HG03460 (cell line): Measurements from ENCODE around the gene PAPSS1.

Experiments
- ATAC-seq: cut with Tn5 transposase; IDR thresholded peaks from one replicate; pipeline ENCODE4 v1.9.1; 2021; ENCODE audit not compliant: unreplicated experiment

PAPSS1 gene

GRCh38 chr4:107630185-107630705, 89.8 kb downstream of the PAPSS1 start:
- ATAC-seq: no peak

DNA sequence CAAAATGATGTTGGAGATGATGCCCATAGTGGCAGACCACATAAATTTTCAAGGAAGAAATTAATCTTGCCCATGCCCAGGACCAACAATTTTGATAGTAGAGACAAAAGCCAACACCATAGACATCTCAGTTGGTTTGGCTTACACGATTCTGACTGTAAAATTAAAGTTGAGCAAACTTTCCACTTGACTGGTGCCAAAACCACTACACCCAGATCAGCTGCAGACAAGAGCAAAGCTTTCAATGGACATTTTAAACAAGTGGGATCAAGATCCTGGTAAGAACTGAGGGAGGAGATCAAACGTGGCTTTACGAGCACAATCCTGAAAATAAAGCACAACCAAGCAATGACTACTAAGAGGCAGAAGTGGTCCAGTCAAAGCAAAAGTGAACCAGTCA, 90.7 kb downstream of the PAPSS1 start:
- ATAC-seq: no peak

DNA sequence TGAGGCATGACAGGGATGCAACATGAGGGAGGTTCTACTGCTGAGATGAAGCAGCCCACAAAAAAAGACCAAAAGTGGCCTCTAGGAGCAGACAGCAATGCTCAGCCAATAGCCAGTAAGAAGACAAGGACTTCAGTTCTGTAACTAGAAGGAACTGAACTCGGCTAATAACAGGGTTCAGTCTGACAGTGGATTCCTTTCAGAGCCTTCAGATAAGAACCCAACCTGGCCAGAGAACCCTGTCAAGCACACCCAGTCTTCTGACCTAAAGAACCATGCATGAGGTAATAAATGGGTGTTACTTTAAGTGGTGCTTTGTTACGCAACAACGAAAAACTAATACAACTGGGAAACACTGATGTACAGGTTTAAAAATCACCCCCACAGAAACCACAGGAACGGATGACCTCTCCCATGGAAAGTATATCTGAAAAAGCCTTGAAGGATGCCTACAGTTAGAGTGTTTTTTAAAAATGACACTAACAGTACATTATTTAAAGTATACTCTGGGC, 94.6 kb downstream of the PAPSS1 start:
- ATAC-seq: no peak

- no peak for ATAC-seq
These were observed 96.0 kb downstream of the PAPSS1 start for GRCh38 chr4:107624024-107624423.

DNA sequence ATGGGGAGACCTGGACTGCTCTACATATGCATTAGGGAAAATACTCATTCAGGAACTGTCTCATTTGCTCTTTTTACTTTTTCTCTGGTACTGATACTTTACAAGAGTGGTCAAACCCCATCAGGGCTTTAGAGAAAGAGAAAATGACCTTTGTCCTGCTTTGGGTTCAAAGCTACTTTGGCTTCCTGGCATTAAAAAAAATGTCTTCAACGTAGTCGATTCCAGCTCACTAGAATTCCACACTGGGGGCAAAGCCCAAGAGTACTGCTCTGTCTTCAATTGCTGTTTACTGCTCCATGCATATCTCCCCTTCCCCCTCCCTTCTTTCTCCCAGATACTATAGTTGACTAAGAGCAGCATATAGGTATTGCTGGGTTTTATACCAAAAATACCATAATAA, 98.0 kb downstream of the PAPSS1 start:
- no peak for ATAC-seq

DNA sequence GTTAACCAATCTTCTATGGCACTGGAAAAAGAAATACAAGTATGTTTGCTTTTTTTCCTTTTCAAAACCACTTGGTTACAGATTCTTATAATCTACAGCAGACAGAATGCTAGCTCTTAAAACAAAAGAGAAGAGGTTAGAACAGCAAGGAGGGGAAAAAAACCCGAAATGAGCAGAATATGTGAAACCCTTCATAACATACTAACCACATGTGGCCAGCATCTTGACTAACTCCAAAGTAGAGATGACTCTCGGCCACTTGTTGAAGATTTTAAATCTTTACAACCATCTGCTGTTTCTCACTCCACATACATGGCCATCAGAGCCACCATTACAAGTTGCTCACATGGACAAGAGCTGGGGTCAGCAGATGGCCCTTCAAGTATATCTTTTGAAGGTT, 100.3 kb downstream of the PAPSS1 start:
- no peak for ATAC-seq

- no peak for ATAC-seq
These were observed 101.0 kb downstream of the PAPSS1 start for GRCh38 chr4:107619066-107619465.

DNA sequence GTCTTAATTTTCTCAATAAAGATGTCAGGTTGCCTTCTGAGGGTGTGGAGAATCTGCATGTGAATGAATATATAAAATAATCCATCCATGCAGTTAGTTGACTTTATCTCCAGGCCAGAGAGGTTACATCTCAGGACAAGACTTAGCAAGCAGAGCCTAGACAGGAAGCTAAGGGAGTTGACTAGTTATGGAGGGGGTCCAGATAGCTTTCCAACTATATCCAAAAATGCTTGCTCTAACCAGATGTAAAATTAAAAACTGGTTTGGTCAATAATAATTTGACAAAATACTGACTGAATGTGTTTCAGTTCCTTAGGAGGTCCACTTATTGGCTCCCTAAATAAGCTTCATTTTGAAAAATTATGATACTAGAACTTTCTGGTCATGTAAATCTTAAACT, 101.4 kb downstream of the PAPSS1 start:
- no peak for ATAC-seq

- no peak for ATAC-seq
These were observed 103.1 kb downstream of the PAPSS1 start for GRCh38 chr4:107616838-107617389.

DNA sequence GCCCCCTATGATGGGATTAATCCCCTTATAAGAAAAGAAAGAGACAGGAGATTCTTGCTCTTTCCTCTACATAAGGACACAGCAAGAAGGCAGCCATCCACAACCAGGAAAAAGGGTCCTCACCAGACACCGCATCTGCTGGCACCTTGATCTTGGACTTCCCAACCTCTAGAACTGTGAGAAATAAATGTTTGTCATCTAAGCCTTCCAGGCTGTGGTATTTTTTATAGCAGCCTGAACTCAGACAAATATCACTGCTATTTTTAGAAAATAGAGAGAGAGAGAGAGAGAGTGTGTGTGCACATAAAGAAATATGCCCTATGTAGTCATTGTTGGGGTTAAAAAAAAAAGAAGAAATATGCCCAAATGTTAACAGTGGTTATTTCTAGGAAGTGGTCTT, 104.2 kb downstream of the PAPSS1 start:
- ATAC-seq: no peak

GRCh38 chr4:107603430-107603829, 116.6 kb downstream of the PAPSS1 start:
- ATAC-seq: no peak

- ATAC-seq: no peak
These were observed 119.1 kb downstream of the PAPSS1 start for GRCh38 chr4:107600983-107601382.

- ATAC-seq: no peak
These were observed 119.6 kb downstream of the PAPSS1 start for GRCh38 chr4:107600436-107600835.

- ATAC-seq: no peak
These were observed 120.2 kb downstream of the PAPSS1 start for GRCh38 chr4:107599841-107600240.

- ATAC-seq: no peak
These were observed 126.8 kb downstream of the PAPSS1 start for GRCh38 chr4:107593230-107593629.

DNA sequence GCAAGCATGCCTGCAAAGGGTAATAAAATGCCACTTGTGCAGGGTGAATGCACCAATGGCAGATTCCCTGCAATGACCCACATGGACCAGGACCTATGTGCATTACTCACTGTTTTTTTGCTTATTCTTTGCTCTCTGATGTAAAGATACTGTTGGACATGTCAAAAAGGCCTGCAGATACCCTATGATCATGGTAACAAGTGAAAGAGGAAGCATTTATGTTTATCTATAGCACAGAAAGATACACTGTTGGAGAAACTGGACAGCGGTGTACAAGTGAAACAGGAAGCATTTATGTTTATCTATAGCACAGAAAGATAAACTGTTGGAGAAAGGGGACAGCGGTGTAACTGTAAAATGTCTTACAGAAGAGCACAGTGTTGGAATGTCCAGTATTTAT, 127.5 kb downstream of the PAPSS1 start:
- no peak for ATAC-seq

- no peak for ATAC-seq
These were observed 130.8 kb downstream of the PAPSS1 start for GRCh38 chr4:107589269-107589668.

- no peak for ATAC-seq
These were observed 133.7 kb downstream of the PAPSS1 start for GRCh38 chr4:107586371-107586770.

DNA sequence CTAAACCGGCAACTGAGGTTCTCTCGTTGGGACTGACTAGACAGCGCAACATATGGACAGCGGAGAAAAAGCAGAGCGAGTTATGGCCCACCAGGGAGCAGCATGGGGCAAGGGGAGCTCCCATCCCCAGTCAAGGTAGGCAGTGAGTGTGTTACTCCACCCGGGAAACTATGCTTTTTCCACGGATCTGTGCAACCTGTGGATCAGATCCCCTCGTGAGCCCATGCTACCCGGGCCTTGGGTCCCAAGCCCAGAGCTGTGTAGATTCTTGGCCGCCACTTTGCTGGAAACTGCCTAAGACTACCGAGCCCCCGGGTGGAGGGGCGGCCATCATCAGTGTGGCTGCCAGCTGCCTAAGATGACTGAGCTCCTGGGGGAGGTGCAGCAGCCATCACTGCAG, 140.9 kb downstream of the PAPSS1 start:
- ATAC-seq: no peak

DNA sequence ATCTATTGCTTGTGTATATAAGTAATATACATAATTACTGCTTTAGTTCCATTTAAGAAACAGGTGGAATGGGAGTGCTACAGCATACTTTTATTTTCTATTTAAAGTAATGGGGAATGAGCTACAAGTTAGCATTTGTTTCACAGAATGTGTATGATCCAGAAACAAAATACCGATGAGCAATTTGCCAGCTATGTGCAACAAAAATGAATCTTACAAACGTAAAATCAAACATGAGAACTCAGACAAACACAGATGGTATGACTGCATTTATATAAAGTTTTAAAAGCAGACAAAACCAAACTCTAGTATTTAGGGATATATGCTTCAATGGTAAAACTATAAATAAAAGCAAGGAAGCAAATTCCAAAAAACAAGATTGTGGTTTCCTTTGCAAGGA, 141.7 kb downstream of the PAPSS1 start:
- no peak for ATAC-seq

DNA sequence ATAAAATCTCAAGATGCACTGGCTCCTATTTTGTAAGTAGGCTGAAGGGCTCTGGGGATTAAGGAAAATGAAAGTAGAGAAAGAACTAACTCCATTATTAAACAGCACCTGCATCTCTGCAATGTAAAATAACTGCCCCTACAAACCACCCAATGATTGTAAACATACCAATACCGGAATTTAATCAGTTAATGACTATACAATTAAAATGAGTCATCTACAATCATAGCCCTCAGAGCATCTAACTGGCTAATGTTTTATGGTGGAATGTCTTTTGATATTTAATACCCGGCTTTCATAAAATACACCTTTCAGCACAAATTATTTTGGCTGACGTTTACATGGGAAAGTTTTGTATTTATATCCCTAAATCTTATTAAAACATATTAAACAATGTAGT, 142.3 kb downstream of the PAPSS1 start:
- no peak for ATAC-seq

GRCh38 chr4:107575243-107575642, 144.8 kb downstream of the PAPSS1 start:
- no peak for ATAC-seq

DNA sequence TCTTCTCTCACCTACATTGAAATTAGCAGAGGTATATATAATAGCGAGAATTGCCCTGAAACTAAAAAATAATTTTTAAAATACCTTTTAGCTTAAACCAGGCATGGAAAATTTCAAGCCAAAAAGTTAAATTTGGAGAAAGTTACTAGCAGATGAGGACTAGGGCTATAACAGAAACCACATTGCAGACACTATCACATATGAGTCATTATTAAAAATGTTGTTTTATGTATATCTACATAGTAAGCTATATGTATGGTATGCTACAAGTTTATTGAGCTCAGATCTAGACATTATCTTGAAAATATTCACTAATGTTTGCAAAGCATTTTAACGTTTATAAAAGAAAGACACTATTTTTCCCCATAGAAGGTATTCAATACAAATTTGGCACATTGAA, 147.8 kb downstream of the PAPSS1 start:
- no peak for ATAC-seq
